RWPE1 (cell line): ENCODE results near the gene NFATC1.

ENCODE experiments used
- CTCF ChIA-PET: fragments of 350-600 bp; sonication (Branson Sonifier 250); formaldehyde crosslinking; extraction: SDS; loops from one replicate; lab custom pipeline; 2021; lab: Yijun Ruan, JAX
- POLR2A ChIA-PET: fragments of 400-600 bp; formaldehyde crosslinking; extraction: SDS; loops from one replicate; lab custom pipeline; 2020; ENCODE audit warnings: antibody characterized with exemption; ENCODE audit not compliant: low non-redundant PET; lab: Yijun Ruan, JAX
- DNase-seq: peaks from one replicate; pipeline ENCODE4 v3.0.0; 2012; ENCODE audit warnings: low spot score
- H3K27ac ChIP-seq: fragments of 450-650 bp; 2 replicates; pipeline ENCODE4 v1.5.1; 2017
- TF ChIP-seq, protein P1 (sequence below): fragments of 450-650 bp; conservative IDR thresholded peaks from 2 replicates; pipeline ENCODE4 v1.5.1; 2017; ENCODE audit warnings: low read depth, mild to moderate bottlenecking

NFATC1 gene

DNA sequence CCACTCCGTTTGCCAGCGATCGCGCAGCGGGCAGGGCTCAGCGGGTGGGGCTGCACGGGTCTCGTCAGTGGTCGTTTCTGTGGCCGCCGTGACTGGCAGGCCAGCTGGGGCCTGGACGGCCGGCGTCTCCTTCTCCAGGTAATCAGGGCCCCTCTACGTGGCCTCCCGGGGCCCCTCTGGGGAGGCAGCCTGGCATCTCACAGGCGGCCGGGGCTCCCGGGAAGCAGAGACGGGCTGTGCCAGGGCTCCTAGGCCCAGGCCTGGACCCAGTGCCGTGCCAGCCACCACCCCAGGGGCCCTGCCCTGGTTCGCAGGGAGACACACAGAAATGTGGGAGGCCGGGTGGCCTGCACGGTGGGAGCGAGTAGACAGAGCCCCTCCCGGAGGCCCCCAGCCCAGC is 59.5 kb downstream of the NFATC1 start:
- ChIA-PET CTCF (no interaction called here), POLR2A (no interaction called here)
- TF ChIP-seq, protein P1, sequence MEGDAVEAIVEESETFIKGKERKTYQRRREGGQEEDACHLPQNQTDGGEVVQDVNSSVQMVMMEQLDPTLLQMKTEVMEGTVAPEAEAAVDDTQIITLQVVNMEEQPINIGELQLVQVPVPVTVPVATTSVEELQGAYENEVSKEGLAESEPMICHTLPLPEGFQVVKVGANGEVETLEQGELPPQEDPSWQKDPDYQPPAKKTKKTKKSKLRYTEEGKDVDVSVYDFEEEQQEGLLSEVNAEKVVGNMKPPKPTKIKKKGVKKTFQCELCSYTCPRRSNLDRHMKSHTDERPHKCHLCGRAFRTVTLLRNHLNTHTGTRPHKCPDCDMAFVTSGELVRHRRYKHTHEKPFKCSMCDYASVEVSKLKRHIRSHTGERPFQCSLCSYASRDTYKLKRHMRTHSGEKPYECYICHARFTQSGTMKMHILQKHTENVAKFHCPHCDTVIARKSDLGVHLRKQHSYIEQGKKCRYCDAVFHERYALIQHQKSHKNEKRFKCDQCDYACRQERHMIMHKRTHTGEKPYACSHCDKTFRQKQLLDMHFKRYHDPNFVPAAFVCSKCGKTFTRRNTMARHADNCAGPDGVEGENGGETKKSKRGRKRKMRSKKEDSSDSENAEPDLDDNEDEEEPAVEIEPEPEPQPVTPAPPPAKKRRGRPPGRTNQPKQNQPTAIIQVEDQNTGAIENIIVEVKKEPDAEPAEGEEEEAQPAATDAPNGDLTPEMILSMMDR: no peak
- no peak overlapping the region for H3K27ac ChIP-seq
- DNase-seq: no peak

DNA sequence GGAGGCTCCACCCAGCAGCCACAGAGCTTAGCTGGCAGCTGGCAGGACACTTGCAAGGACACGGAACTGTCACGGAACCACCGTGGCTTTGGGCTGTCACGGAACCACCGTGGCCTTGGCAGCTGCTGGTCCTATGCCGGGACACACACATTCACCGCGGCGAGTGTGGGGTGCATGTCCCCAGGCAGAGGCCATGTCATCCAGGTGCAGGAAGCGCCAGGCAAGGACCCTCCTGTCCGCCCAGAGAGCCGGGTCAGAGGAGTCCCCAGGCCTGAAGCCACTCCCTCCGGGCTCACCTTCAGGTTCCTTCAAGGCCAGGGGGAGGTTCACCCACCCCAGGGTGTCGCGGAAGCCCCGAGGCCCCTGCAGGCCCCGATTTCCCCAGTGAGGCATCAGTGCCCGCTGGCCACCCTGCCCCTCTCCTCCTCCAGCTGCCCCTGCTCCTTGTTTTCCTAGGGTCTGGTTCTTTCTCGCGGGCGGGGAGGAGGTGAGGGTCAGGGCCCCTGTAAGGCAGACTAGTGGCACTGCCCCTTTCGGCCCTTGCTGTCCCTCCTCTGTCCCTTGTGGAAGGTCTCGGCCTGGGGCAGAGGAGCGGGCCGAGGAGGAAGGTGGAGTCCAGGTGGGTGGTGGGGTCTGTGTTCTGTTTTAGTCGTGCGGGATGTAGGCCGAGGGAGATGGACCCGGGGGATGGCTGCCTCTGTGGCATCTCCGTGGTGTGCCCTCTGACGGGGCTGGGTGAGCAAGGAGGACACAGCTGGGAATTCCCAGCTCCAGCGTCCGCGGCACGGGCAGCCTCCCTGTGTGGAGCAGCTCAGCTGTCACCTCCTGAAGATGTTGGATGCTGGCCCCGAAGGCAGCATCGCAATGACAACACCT is 60.6 kb downstream of the NFATC1 start:
- H3K27ac ChIP-seq: no peak overlapping the region
- CTCF ChIA-PET: interaction anchor here (0.7 kb wide), 1 partner anchor 16 kb away, joined by 4 read pairs; no protein-coding TSS in a partner anchor
- TF ChIP-seq, protein P1: no peak
- no peak for DNase-seq
- POLR2A ChIA-PET: no interaction called here

DNA sequence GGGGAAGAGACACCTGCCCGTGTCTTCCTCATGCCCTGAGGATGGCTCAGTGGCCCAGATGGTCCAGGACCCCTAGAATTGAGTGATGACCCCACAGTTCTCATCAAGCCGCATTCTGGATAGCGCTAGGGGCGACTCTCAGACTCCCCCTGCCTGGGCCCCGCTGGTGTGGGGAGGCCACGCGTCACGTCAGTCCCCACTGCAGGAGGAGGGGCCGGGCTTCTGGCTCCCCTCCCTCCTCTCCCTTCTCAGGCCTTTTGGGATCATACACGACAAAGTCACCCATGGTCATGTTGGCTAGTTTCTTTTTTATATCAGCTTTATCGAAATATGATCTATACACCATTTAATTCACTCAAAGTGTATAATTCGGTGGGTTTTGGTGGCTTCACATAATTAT is 61.5 kb downstream of the NFATC1 start:
- TF ChIP-seq, protein P1: no peak

DNA sequence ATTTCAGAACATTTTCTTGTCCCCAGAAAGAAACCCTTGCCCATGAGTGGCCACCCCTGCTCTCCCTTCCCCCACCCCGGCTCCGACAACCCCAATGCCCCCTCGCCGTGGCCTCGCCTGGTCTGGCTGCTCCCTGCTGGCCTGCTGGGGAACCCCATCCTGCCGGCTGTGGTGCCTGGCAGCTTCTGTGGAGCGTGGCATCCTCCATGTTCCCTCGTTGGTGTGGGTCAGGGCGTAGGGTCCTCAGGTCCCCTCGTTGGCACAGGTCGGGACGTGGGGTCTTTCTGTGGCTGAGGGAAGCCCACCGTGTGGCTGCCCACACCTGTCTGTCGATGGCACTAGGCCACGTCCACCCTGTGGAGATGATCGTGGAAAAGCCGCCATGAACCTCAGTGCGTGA is 61.9 kb downstream of the NFATC1 start:
- ChIA-PET CTCF (no interaction called here), POLR2A (no interaction called here)
- no peak for DNase-seq
- TF ChIP-seq, protein P1: no peak
- H3K27ac ChIP-seq: peak overlapping the region; percentile 69

More for the DNA sequence above, 61.5 kb downstream of the NFATC1 start:
- POLR2A ChIA-PET: no interaction called here
- CTCF ChIA-PET: no interaction called here
- DNase-seq: no peak
- no peak overlapping the region for H3K27ac ChIP-seq

DNA sequence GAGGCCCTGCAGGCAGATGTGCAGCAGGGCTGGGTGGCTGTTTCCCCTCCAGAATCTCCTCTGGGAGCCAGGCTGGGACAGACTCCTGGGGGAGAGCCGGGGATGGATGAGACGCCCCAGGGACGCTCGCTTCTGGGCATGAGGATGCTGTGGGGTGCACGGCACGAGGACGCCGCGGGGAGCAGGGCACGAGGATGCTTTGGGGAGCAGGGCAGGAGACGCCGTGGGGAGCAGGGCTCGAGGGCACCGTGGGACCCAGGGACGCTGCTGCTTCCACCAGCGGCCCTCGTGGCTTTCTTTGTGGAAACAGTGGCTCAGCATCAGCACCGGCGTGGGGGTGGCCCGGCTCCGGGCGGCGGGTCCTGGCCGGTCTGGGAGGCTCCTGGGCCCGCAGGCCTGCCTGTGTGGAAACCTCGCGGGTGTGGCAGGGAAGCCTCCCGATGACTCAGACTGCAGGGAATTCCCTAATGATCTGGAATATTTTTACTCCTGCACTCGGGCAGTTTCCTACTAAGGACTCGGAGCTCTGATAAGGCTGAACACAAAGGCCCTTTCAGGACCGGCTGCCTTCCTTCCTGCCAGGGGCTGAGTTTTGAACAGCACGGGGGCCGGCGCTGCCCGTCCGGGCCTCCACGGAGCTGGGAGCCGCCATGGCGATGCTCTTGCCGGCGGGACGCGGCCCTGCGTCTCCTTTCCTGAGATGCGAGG is 62.6 kb downstream of the NFATC1 start:
- peak overlapping the region; percentile 69 for H3K27ac ChIP-seq
- POLR2A ChIA-PET: no interaction called here
- TF ChIP-seq, protein P1: no peak
- CTCF ChIA-PET: no interaction called here
- DNase-seq: peak; percentile 93

DNA sequence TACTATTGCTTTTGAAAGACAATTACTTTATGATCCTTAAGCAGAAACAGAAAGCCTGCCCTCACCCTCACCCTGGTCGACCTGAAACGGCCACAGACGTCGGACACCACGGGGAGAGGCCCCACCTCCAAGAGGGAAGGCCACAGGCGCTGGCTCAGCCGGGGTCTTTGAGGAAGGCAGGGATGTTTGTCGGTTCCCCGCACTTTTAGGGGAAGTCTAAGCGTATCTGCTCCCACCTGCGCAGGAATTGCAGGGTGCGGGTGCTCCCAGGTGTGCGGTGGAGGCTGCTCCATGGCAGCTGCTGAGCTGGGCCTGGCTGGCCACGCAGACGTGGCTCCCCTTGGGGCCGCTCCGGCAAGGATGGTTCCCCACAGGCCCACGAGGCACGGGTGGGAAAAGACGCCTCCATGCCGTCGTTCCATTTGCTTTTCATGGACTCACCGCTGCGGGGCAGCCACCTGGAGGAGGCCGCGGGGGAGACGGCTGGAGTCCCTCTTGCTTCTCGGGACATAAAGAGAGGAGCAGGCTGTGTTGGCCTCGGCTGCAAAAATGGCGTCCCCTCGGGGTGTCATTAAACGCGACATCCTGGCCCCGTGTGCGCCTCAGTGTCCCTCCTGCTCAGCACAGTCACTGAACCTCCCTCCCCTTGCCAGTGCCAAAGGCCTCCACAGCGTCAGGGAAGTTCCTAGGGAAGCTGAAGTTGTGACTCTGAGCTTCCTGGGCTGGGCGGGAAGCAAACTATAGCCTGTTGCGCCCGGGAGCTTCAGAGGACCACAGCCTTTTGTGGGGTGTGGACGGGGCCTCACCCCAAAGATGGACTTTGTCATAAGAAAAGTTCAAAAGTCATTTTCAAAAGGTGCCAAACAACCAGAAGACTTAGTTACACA is 63.4 kb downstream of the NFATC1 start:
- DNase-seq: no peak
- POLR2A ChIA-PET: no interaction called here
- TF ChIP-seq, protein P1: no peak
- CTCF ChIA-PET: interaction anchor here (0.6 kb wide), 1 partner anchor 116 kb away, joined by 3 read pairs; no protein-coding TSS in a partner anchor
- peak overlapping the region; percentile 69 for H3K27ac ChIP-seq
